Amniotic epithelial cell (primary cell): ENCODE measurements around the gene ACCS.

Experiments
- DNase-seq: peaks from one replicate; pipeline ENCODE4 v3.0.0-alpha.2; 2010; ENCODE audit warnings: low read depth

Gene ACCS

GRCh38 chr11:44090539-44090938 lies 24.5 kb downstream of the ACCS start:
- DNase-seq: no peak

- DNase-seq: peak; percentile 73
These were observed 28.3 kb downstream of the ACCS start for GRCh38 chr11:44094260-44094868.

DNA sequence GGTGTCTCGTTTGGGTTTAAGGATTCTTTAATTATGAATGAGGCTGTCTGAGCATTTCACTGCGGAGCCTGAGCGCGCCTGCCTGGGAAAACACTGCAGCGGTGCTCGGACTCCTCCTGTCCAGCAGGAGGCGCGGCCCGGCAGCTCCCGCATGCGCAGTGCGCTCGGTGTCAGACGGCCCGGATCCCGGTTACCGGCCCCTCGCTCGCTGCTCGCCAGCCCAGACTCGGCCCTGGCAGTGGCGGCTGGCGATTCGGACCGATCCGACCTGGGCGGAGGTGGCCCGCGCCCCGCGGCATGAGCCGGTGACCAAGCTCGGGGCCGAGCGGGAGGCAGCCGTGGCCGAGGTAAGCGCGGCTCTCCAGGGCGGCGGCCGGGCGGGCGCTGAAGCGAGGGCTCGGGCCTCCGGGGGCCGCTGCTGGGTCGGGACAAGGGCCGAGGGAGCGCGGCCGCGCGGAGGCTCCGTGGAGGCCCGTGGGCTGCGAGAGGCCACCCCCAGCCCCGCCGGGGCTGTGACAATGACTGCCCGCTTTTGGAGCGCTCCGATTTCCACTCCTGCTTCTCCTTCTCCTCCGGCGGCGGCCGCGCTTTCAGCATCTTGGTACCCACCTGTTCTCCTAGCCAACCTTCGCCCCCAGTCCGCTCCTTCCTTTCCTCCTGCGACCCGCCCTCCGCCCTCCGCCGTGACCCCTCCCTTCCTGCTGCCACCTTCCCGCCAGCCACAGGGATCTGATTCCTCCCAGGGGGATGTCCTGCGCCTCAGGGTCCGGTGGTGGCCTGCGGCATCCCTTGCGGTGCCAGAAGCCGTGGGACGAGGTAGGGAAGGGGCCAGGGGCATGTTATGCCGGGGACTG lies 29.7 kb downstream of the ACCS start, which contains the start of gene EXT2:
Gene EXT2, plus strand, starts transcription at position 173 of the 854 bp plus-strand sequence. CDS start 12,035 bp downstream, outside the sequence.
- peak; percentile 67 for DNase-seq

DNA sequence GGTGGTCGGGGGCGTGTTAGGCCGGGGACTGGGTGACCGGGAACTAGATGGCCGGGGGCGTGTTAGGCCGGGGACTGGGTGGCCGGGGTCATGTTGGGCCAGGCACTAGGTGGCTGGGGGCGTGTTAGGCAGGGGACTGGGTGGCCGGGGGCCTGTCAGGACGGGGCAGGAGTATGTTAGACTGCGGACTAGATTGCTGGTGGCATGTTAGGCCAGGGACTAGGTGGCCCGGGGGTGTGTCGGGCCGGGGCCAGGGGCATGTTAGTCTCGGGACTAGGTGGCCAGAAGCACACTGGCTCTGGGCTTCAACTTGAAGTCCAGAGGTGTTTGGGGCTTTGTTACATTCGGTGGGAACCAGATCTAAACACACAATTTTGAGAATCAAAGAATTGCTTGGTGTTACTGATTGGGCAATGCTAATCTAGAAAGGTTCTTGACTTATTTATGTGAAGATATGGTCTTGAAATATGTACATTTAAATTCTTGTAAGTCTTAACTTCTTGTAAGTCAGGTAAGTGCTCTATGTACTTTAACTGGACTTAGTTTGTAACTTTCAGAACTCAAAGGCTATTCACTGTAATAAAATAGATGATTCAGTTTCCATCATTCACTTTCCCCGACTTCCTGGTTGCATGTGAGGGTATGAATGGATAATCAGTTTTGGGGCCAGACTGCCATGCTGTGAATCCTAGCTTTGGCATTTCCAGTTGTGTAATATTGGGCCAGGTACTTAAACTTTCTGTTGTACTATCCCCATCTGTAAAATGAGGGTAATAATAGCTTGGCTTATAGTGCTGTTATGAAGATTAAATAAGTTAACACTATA lies 30.5 kb downstream of the ACCS start:
- peak; percentile 44 for DNase-seq

DNA sequence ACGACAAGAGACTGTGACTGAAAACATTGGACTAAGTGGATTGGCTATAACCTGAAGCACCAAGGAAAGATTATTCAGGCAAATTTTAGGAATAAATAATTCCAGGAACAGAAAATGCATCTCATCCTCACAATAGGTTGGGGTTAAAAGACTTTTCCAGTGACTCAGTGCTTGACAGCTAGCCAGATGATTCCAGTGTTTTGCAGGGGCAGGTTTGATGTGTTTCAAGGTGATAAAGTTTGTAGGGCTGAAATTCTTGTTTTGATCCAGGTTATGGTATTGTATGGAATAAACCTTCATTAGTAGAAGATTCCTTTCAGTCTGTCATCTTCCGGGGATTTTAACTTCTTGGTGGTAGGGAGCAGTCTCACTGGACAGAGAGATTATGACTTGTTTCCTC lies 31.8 kb downstream of the ACCS start:
- no peak for DNase-seq

DNA sequence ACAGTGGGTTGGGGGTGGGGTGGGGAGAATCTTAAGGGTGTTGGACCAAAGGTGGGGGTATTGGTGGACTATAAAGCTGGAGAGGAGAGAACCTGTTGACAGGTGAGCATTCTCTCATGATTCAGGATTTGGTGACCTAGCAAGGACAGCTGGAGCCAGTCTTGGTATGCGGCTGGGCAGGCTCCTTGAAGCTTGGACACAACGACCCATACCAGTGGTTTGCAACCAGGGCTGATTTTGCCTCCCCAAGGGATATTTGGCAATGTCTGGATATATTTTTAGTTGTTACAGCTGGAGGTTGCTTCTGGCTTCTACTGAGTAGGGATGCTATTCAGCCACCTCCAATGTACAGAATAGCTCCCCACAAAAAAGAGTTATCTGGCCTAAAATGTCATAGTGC lies 35.0 kb downstream of the ACCS start:
- DNase-seq: no peak

- DNase-seq: peak; percentile 77
These were observed 38.6 kb downstream of the ACCS start for GRCh38 chr11:44104481-44105294.

GRCh38 chr11:44108260-44108659 lies 42.2 kb downstream of the ACCS start:
- DNase-seq: no peak

DNA sequence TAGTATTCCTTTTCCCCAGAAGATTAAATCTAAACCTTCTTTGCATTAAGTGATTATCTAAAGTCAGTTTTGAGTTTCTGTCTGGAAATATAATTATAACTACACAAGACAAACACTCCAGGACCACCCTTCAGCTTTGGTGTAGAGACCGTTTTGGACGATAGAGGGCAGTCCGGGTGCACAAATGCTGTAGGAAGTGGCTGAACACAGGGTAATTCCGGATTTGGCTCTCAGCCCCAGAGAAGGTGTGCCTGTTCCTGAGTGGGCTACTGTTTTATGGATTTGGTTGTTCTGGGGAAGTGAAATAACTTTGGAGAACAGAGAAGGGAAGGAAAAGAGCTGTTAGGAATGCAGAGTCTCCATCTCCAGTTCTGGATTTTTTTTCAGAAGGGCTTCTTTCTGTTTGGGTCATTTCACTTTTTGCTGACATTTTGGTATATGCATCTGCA lies 44.2 kb downstream of the ACCS start:
- peak; percentile 39 for DNase-seq

GRCh38 chr11:44112091-44112821 lies 46.2 kb downstream of the ACCS start:
- DNase-seq: peak; percentile 84

- DNase-seq: no peak
These were observed 46.9 kb downstream of the ACCS start for GRCh38 chr11:44113018-44113417.

DNA sequence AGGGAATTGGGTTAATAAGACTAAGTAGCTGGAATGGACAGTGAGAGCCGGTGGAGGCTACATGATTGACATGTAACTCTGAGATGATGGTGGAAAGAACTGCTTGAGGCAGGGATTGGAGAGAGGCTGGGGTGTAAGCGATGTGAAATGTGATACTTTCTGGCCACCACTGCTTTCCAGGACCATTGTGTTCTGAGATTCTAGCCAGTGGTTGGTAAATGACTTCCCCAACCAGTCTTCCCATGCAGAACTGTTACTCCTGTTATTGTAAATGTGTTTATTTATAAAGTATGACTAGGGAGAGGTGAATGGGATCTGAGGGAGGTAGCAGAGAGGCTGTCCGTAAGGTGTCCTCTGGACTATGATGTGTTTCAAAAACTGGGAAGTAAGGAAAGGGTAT lies 47.5 kb downstream of the ACCS start:
- DNase-seq: no peak

GRCh38 chr11:44116234-44116830 lies 50.3 kb downstream of the ACCS start:
- peak; percentile 64 for DNase-seq

- DNase-seq: no peak
These were observed 54.1 kb downstream of the ACCS start for GRCh38 chr11:44120169-44120568.

GRCh38 chr11:44125598-44125997 lies 59.5 kb downstream of the ACCS start:
- no peak for DNase-seq

DNA sequence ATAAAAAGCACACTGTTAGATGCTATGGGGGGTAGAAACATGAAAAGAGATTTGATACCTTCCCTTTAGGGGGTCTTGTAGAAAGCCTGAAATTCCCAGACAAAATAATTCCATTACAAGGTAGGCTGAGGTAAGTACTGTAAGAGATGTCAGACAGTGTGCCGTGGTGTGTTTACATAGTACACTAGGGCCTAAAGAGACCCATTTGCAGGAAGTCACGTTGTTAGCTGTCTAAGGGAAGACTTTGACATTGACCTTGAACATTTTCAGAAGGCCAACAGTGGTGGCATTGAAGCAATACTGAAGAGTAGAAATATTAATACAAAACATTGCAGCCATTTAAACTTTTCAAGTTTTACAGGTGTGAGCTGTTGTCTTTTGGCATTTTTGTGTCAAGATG lies 60.2 kb downstream of the ACCS start:
- no peak for DNase-seq

DNA sequence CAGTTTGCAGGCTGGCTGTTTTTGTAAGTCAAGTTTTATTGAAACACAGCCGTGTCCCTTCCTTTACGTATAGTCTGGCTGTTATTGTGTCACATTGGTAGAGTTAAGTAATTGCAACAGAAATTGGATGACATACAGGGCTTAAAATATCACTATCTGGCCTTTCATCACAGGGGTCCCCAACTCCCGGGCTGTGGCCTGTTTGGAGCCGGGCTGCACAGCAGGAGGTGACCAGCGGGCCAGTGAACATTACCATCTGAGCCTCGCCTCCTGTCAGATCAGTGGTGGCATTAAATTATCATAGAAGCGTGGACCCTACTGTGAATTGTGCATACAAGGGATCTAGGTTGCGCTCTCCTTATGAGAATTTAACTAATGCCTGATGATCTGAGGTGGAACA lies 61.1 kb downstream of the ACCS start:
- DNase-seq: no peak

DNA sequence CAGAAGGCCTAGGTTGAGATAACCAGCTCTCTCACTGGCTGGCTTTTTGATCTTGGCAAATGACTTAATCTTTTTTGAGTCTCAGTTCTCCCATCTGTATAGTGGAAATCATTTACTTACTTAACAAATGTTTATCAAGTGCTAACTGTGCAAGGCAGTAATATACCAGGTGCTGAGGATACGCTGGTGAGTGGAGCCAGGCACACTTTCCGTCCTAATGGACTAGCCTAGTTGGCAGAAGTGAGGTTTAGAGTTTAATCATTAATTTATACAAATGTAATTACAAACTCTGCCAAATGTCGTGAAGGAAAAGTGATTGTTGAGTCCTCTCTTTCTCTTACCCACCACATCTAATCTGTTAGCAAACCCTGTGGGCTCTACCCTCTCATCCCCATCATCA lies 62.7 kb downstream of the ACCS start:
- DNase-seq: no peak

GRCh38 chr11:44130751-44131150 lies 64.7 kb downstream of the ACCS start:
- no peak for DNase-seq

DNA sequence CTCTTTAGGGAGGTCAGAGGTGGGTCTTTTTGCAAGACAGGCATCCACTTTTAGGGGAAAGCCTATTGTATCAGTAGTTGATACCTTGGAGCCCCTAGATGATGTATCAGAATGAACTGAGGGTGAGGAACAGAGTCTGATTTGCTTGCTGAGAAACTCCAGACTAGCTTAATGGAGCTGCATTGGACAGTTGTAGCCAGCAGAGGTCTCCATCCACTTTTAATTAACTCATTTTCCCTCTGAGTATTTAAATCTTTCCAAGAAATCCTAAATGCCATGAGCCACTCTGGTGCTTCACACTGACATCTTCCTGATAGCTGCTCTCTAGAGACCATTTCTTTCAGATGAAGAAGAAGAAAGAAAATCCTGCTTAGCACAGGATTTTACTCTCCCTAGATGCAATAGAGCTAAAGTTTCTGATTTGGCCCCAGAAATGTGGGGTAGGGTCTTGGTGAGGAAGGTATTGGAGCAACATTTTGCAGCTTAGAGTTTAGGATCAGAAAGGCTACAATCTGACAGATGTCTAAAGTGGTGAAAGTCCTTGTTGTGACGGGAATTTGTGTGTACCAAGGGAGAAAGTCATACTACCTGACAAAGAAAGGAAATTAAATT lies 67.4 kb downstream of the ACCS start:
- DNase-seq: peak; percentile 51
